GM23338 (cell line): Measurements from ENCODE around the gene SLC25A13.

Source experiments
- EZH2phosphoT487 ChIP-seq: fragments of 200-600 bp; sonication (generic); IDR thresholded peaks from one replicate; pipeline ENCODE4 v1.8.1; 2018; ENCODE audit warnings: antibody characterized with exemption; ENCODE audit not compliant: unreplicated experiment
- POLR2AphosphoS5 ChIP-seq: IDR thresholded peaks from 2 replicates; pipeline ENCODE4 v1.6.1; 2016; ENCODE audit warnings: antibody characterized with exemption, low read depth
- REST ChIP-seq: IDR thresholded peaks from one replicate; pipeline ENCODE4 v1.6.1; 2018; ENCODE audit warnings: antibody characterized with exemption; ENCODE audit not compliant: unreplicated experiment
- STAT1 ChIP-seq: IDR thresholded peaks from one replicate; pipeline ENCODE4 v1.6.1; 2016; ENCODE audit warnings: antibody characterized with exemption; ENCODE audit not compliant: unreplicated experiment
- ZNF462 ChIP-seq: fragments of 250-450 bp; sonication (Bioruptor Pico); IDR thresholded peaks from 2 replicates; pipeline ENCODE4 v1.5.0; 2020; ENCODE audit warnings: mild to moderate bottlenecking, moderate library complexity
- TF ChIP-seq, protein P1 (sequence below), 2 experiments: fragments of 200-600 bp in 1 of 2; sonication (generic) in 1 of 2; conservative IDR thresholded peaks; 2 replicates each; pipeline versions ENCODE4 v1.5.1 to v1.6.1; 2016 to 2017; ENCODE audit warnings: antibody characterized with exemption in 2 of 2, low read depth in 2 of 2, mild to moderate bottlenecking in 2 of 2, moderate library complexity in 1 of 2

DNA sequence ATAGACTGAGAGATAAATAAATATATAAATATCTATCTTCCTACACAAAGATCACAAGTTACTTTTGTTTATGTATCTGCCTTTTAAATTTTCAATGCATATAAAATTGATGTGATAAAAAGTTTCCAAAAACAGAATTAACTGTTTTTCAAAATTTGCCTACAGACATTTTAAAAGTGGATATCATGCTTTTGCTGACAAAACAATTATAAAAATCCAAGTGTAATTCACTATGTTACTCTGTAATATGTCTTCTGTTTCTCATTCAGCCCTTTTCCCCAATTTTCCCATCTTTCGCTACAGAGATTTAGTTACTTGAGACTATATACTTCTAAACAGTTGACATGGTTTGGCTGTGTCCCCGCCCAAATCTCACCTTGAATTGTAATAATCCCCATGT, 37.7 kb downstream of the SLC25A13 start:
- no peak for TF ChIP-seq ZNF462 (CRISPR knock-in tag)
- TF ChIP-seq, protein P1, sequence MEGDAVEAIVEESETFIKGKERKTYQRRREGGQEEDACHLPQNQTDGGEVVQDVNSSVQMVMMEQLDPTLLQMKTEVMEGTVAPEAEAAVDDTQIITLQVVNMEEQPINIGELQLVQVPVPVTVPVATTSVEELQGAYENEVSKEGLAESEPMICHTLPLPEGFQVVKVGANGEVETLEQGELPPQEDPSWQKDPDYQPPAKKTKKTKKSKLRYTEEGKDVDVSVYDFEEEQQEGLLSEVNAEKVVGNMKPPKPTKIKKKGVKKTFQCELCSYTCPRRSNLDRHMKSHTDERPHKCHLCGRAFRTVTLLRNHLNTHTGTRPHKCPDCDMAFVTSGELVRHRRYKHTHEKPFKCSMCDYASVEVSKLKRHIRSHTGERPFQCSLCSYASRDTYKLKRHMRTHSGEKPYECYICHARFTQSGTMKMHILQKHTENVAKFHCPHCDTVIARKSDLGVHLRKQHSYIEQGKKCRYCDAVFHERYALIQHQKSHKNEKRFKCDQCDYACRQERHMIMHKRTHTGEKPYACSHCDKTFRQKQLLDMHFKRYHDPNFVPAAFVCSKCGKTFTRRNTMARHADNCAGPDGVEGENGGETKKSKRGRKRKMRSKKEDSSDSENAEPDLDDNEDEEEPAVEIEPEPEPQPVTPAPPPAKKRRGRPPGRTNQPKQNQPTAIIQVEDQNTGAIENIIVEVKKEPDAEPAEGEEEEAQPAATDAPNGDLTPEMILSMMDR (conservative IDR thresholded peaks at IDR 0.05; ENCODE audit: low read depth in 2 of 2): no peak
- TF ChIP-seq REST: no peak
- TF ChIP-seq POLR2AphosphoS5: no peak
- no peak for TF ChIP-seq EZH2phosphoT487
- no peak for TF ChIP-seq STAT1
